Amniotic stem cell (primary cell): ENCODE measurements around the gene GSTT2B.
"Not testable (repeated sequence)": the region's sequence is repeated elsewhere in the genome, so short reads cannot be mapped to it uniquely, and the experiment has no call there.

Source experiments
- DNase-seq: peaks from one replicate; lab custom pipeline; 2025; lab: John Stamatoyannopoulos, UW

GSTT2B gene

GRCh38 chr22:23947391-23947790 is 13.6 kb downstream of the GSTT2B start:
- DNase-seq = not testable (repeated sequence)

- DNase-seq = not testable (repeated sequence)
Observed at GRCh38 chr22:23940166-23940565, 20.8 kb downstream of the GSTT2B start.

- DNase-seq = no peak
Observed at GRCh38 chr22:23939017-23939357, 22.0 kb downstream of the GSTT2B start.

- no peak for DNase-seq
Observed at GRCh38 chr22:23938328-23939016, 22.5 kb downstream of the GSTT2B start.

- DNase-seq = no peak
Observed at GRCh38 chr22:23926561-23926960, 34.4 kb downstream of the GSTT2B start.

- DNase-seq = no peak
Observed at GRCh38 chr22:23925020-23925606, 35.9 kb downstream of the GSTT2B start.

- no peak for DNase-seq
Observed at GRCh38 chr22:23922921-23923320, 38.1 kb downstream of the GSTT2B start.

GRCh38 chr22:23921586-23922201 is 39.3 kb downstream of the GSTT2B start:
- not testable (repeated sequence) for DNase-seq

GRCh38 chr22:23920267-23920611 is 40.8 kb downstream of the GSTT2B start:
- not testable (repeated sequence) for DNase-seq

- DNase-seq = no peak
Observed at GRCh38 chr22:23915290-23915689, 45.7 kb downstream of the GSTT2B start.

GRCh38 chr22:23913661-23914353 is 47.2 kb downstream of the GSTT2B start:
- peak; percentile 99 for DNase-seq

GRCh38 chr22:23913306-23913660 is 47.7 kb downstream of the GSTT2B start:
- no peak for DNase-seq

- no peak for DNase-seq
Observed at GRCh38 chr22:23912293-23912903, 48.6 kb downstream of the GSTT2B start.

GRCh38 chr22:23911318-23911980 is 49.5 kb downstream of the GSTT2B start:
- DNase-seq = no peak

GRCh38 chr22:23910496-23911190 is 50.4 kb downstream of the GSTT2B start:
- no peak for DNase-seq

GRCh38 chr22:23909296-23909898 is 51.6 kb downstream of the GSTT2B start:
- no peak for DNase-seq

- no peak for DNase-seq
Observed at GRCh38 chr22:23908587-23909205, 52.3 kb downstream of the GSTT2B start.

GRCh38 chr22:23907423-23907822 is 53.6 kb downstream of the GSTT2B start:
- not testable (repeated sequence) for DNase-seq
